ENCODE results near the gene C1orf159.

- no peak for TF ChIP-seq EZH2 (IDR thresholded peaks at IDR 0.05; ENCODE audit: insufficient read depth, poor library complexity, severe bottlenecking)
- no peak for TF ChIP-seq EZH2phosphoT487 (IDR thresholded peaks at IDR 0.05; ENCODE audit: insufficient read depth, low read depth)
These were observed 50.5 kb downstream of the C1orf159 start for GRCh38 chr1:1065265-1065939.
